ENCODE measurements around the gene LAMC3. TPM values are rescaled to one million over a fixed set of nuclear protein-coding genes. Genes with fewer than 3 reads are reported as not detected.
A peak's percentile ranks its signal among the peaks of the same experiment; 100 is the strongest.

The LAMC3 gene
- total RNA-seq, 1 experiment from 2014 or later = not detected

DNA sequence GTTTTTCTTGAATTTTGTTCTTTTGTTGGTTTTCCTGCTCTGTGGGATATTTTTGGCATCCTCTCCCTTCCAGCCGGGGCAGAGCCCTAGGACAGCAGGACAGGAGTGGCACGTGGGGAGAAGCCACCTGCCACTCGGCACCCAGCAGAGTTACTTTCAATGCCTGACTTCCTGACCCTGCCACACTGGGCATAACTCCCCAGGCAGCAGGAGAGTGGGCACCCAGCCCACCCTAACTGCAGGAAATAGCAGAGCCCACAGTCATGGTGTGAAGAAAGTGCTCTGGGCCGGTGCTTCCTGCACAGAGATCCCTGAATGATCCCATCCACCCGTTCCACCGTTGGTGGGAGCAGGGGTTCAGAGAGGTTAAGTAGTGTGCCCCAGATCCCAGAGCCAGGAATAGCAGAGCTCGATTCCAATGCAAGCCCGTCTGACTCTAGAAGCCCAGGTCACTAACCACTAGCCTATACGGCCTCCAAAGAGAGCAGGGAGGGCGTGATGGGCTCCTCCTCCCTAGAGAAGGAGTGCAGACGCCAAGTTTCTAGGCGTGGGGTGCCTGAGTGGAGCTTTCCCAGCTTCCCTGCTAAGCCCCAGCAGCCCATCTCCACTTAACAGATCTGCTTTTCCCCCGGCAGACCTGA, 108.3 kb downstream of the LAMC3 start:
- no peak for DNase-seq (ENCODE audit: low read depth)

DNA sequence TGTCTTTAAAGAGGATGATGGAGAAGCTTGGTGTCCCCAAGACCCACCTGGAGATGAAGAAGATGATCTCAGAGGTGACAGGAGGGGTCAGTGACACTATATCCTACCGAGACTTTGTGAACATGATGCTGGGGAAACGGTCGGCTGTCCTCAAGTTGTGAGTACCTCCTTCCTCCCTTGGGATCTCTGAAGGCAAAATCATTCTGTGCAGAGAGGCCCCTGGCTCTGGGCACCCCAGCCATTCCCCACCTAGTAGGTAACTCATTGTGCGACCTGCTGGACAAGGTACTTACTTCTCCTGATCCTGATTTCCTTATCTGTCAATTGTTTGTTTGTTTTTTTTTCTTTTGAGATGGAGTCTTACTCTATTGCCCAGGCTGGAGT, 108.8 kb downstream of the LAMC3 start:
- DNase-seq (ENCODE audit: low read depth) = no peak

GRCh38 chr9:131119600-131119999, 110.6 kb downstream of the LAMC3 start:
- no peak for DNase-seq (ENCODE audit: low read depth)

- DNase-seq (ENCODE audit: low read depth) = no peak
These were observed 111.8 kb downstream of the LAMC3 start for GRCh38 chr9:131120620-131121228.

DNA sequence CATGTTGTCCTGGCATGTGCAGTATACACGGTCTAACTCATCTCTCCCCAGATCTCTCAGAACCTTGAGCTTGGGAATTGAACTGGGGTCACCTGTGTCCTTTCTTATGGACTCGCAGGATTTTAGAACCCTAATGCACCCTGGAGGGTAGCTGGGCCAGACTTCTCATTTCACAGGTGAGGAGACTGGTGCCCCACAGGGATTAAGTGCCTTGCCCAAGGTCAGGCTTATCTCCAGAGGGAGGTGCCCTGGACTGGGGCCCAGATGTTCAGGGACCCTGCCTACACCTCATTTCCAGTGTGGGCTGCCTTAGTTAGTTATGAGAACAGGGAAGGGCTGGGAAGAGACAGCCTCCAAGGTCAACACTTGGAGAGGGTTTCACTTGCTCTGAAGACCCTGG, 112.4 kb downstream of the LAMC3 start:
- no peak for DNase-seq (ENCODE audit: low read depth)

- no peak for DNase-seq (ENCODE audit: low read depth)
These were observed 113.2 kb downstream of the LAMC3 start for GRCh38 chr9:131122158-131122557.

DNA sequence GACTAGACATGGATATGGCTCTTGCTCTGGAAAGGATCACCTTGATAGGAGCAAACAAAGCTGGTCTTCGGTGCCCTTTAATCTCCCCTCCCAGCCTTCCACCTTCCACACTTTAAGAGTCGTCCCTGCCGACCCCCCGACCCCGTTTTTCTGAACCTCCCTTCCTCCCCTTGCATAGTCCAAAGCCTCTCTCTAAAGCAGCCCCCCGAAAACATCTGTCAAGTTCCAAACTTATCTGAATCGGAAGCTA, 116.0 kb downstream of the LAMC3 start:
- DNase-seq (ENCODE audit: low read depth) = no peak

GRCh38 chr9:131125288-131126058, 116.5 kb downstream of the LAMC3 start, which contains the start of gene NUP214:
Gene NUP214 (plus strand): TSS chr9:131125586. CDS start chr9:131125705, 119 bp downstream.
- peak; percentile 94 for DNase-seq (ENCODE audit: low read depth)

- no peak for DNase-seq (ENCODE audit: low read depth)
These were observed 117.1 kb downstream of the LAMC3 start for GRCh38 chr9:131126059-131126426.

GRCh38 chr9:131129183-131129582, 120.2 kb downstream of the LAMC3 start:
- DNase-seq (ENCODE audit: low read depth) = no peak

- no peak for DNase-seq (ENCODE audit: low read depth)
These were observed 129.7 kb downstream of the LAMC3 start for GRCh38 chr9:131138676-131139075.

DNA sequence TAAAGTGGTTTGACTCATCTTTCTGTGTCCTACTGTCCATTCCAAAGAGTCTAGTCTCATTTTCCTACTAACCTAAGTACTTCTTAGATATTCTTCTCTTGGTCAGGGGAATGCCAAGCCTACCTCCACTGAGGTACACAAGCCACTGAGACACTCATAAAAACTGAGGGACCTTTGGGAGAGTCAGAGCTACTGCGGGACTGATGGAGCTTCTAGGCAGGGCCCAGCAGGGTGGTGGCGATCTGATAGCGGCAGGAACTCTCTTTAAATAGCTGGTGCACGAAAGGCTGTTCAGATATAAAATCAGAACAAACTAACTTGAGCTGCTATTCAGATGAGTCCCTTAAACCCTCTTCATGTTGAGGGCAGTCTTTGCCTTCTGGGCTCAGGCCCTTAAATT, 131.1 kb downstream of the LAMC3 start:
- no peak for DNase-seq (ENCODE audit: low read depth)

- DNase-seq (ENCODE audit: low read depth) = no peak
These were observed 131.6 kb downstream of the LAMC3 start for GRCh38 chr9:131140550-131140949.

DNA sequence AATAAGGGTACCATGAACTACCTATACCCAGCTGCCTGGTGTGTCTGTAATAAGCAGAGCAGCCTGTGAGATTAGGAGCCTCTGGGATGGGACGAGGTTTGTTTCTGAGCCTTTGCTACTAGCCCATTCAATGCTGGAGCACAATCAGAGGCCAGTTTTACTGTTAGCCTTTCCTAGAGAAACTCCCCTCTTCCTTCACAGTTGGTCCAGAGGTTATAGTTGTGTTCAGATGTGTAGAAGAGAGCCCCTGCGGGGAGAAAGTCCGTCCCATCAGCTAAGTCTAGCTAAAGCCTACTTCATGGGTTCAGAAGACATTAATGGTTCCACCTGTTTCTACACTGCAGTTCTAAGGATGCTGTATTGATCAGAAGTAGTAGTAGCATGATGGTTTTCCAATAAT, 133.2 kb downstream of the LAMC3 start:
- no peak for DNase-seq (ENCODE audit: low read depth)

Other genes with a start within 250 kb of the LAMC3 start
- 11.4 and 12.1 TPM in 2 replicates for gene ABL1, start 173.9 kb upstream of the LAMC3 start, total RNA-seq (2014; rRNA removed; shearing (Covaris generic))
- gene QRFP, start 112.4 kb upstream of the LAMC3 start, total RNA-seq (2014; rRNA removed; shearing (Covaris generic)) = not detected in 2 replicates
- gene FIBCD1, start 69.9 kb upstream of the LAMC3 start, total RNA-seq (2014; rRNA removed; shearing (Covaris generic)) = 15.6 and 16.9 TPM in 2 replicates
- 0.39 and 0.72 TPM in 2 replicates for gene AIF1L, start 87.4 kb downstream of the LAMC3 start, total RNA-seq (2014; rRNA removed; shearing (Covaris generic))
- gene NUP214, start 116.4 kb downstream of the LAMC3 start, total RNA-seq (2014; rRNA removed; shearing (Covaris generic)) = 9.2 and 11.7 TPM in 2 replicates

Measured in RPMI7951 (cell line).